ENCODE results near the gene HS2ST1. TPM values are rescaled to one million over a fixed set of nuclear protein-coding genes. Genes with fewer than 3 reads are reported as not detected.

The HS2ST1 gene
- total RNA-seq, 1 donor from 2014 or later, result 19.0 TPM

DNA sequence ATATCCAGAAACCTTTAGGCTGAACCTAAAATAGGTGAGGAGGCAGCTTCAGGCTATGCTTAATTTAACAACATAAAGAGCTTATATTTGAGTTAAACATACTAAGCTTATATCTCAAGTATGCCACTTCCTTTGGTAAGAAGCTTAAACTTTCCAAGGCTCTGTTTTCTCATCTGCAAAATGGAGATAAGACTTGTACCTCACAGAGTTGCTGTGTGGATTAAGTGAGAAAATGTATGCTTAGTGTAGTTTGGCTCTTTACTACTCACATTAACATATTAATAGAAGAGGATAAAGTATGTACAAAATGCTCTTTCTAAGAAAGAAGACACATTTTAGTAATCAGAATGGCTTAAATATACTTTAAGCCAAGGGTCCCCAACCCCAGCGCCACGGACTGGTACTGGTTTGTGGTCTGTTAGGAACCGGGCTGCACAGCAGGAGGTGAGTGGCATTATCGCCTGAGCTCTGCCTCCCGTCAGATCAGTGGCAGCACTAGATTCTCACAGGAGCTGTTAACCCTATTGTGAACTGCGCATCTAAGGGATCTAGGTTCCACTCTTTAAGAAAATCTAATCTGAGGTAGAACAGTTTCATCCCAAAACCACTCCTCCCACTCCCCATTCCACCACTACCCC is 77.2 kb downstream of the HS2ST1 start:
- Histone ChIP-seq H3K9me3 (no peaks in the 10 kb centered on the region), H3K27me3 (ENCODE audit: low read depth) (no peaks in the 10 kb centered on the region), H3K27ac (no peak overlapping the region), H3K36me3 (no peaks in the 10 kb centered on the region), H3K4me1 (no peaks in the 10 kb centered on the region), H3K4me3 (no peak overlapping the region)
- DNase-seq (no peak), ATAC-seq (no peak)
- TF ChIP-seq, protein P1, sequence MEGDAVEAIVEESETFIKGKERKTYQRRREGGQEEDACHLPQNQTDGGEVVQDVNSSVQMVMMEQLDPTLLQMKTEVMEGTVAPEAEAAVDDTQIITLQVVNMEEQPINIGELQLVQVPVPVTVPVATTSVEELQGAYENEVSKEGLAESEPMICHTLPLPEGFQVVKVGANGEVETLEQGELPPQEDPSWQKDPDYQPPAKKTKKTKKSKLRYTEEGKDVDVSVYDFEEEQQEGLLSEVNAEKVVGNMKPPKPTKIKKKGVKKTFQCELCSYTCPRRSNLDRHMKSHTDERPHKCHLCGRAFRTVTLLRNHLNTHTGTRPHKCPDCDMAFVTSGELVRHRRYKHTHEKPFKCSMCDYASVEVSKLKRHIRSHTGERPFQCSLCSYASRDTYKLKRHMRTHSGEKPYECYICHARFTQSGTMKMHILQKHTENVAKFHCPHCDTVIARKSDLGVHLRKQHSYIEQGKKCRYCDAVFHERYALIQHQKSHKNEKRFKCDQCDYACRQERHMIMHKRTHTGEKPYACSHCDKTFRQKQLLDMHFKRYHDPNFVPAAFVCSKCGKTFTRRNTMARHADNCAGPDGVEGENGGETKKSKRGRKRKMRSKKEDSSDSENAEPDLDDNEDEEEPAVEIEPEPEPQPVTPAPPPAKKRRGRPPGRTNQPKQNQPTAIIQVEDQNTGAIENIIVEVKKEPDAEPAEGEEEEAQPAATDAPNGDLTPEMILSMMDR (IDR thresholded peaks at IDR 0.05), result no peak
- intact Hi-C loops (cut with DNase I), result no loop called here

DNA sequence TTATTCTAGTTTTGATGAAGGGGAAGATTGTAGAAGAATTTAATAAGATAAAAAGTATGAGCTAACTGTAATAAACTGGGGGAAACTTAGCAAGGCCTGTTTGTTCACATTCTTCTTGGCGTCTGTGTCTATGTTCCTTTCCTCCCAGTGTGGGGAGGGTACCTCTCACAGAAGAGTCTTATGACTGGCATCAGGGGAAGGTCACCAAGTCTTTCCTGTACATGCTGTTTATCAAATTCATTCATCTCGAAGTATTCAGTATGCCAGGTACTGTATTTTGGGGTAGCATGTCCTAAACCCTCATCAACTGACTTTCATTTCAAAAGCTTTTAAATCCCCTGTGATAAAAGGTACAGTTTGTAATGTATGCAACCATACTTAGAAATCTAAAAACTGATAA is 78.4 kb downstream of the HS2ST1 start:
- Histone ChIP-seq H3K9me3 (no peaks in the 10 kb centered on the region), H3K4me1 (no peaks in the 10 kb centered on the region), H3K27me3 (ENCODE audit: low read depth) (no peaks in the 10 kb centered on the region), H3K27ac (no peak overlapping the region), H3K36me3 (no peaks in the 10 kb centered on the region), H3K4me3 (no peak overlapping the region)
- ATAC-seq (no peak), DNase-seq (no peak)
- intact Hi-C loops (cut with DNase I), result no loop called here
- TF ChIP-seq, protein P1 (IDR thresholded peaks at IDR 0.05), result no peak

DNA sequence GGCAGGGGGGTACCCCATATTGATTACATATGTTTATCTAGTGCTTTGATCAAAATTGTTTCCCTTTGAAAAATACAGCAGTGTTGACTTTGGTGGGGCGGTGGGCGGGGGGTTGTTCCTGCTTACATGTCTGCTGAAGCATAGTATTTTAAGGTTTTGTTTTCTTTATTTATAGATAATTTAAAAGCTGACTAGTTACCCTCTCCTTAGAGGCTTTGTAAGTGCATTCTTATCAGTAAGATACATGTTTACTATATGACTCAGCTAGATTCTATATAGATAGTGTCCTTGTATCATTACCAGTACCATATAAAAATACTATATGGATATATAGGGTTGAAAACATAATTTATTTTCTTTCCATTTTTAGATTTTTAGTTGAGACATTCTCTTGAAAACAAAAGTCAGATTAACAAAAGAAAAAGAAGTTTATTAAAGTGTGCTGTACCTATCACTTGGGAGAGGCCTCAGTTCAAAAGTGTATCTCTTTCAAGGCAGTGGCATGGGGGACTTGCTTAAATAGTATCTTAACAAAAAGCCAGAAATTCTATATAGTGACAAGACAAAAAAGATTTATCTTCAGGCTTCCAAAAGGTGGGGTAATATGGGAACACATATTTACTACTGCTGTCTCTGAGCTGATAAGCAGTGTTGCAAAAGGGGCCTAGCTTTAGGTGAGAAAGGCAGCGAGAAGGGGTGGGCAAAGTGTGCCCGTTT is 79.0 kb downstream of the HS2ST1 start:
- DNase-seq, result no peak
- Histone ChIP-seq H3K9me3 (no peaks in the 10 kb centered on the region), H3K27me3 (ENCODE audit: low read depth) (no peaks in the 10 kb centered on the region), H3K27ac (no peak overlapping the region), H3K4me1 (no peaks in the 10 kb centered on the region), H3K4me3 (no peak overlapping the region), H3K36me3 (no peaks in the 10 kb centered on the region)
- ATAC-seq, result no peak
- TF ChIP-seq, protein P1 (IDR thresholded peaks at IDR 0.05), result no peak
- intact Hi-C loops (cut with DNase I), result no loop called here

DNA sequence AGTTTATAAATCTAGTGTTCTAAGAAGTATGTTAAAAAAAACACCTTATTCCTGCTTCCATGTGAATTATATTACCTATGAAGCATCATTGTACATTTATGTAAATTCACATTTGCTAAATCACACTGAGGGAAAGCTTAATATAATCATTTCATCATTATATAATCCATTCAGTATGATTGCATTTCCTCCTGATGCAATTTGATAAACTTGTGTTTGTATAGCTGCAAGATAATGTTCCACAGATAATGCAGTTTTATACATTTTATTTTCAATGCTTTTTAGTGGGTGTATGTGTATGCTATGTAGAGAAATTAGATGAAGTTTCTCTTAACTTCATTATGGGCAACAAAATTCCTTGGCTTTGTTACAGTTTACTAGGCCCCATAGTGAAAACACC is 79.6 kb downstream of the HS2ST1 start:
- no peaks in the 10 kb centered on the region for H3K4me1 ChIP-seq
- ATAC-seq (no peak), DNase-seq (no peak)
- no peaks in the 10 kb centered on the region for H3K27me3 ChIP-seq (ENCODE audit: low read depth)
- TF ChIP-seq, protein P1 (IDR thresholded peaks at IDR 0.05), result no peak
- intact Hi-C loops (cut with DNase I), result no loop called here
- H3K36me3 ChIP-seq, result no peaks in the 10 kb centered on the region
- H3K9me3 ChIP-seq, result no peaks in the 10 kb centered on the region
- H3K27ac ChIP-seq, result no peak overlapping the region
- H3K4me3 ChIP-seq, result no peak overlapping the region

DNA sequence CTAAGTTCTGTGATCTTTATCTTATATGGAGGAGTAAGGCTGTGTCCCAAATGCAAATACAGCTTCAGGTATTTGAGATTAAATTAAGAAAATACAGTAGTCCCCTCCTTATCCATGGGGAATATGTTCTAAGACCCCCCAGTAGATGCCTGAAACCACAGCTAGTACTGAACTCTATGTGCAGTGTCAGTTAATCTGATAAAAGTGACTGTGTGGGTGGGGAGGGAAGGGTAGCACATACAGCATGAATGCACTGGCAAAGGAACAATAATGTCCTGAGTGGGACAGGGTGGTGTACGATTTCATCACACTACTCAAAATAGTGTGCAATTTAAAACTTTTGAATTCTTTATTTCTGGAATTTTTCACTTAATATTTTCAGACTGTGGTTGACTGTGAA is 83.1 kb downstream of the HS2ST1 start:
- H3K4me1 ChIP-seq, result no peaks in the 10 kb centered on the region
- no peak overlapping the region for H3K27ac ChIP-seq
- no peaks in the 10 kb centered on the region for H3K36me3 ChIP-seq
- H3K4me3 ChIP-seq, result no peak overlapping the region
- no peak for DNase-seq
- TF ChIP-seq, protein P1 (IDR thresholded peaks at IDR 0.05), result no peak
- ATAC-seq, result no peak
- intact Hi-C loops (cut with DNase I), result no loop called here
- no peaks in the 10 kb centered on the region for H3K27me3 ChIP-seq (ENCODE audit: low read depth)
- H3K9me3 ChIP-seq, result no peaks in the 10 kb centered on the region
